ENCODE measurements around the gene MROH2B. TPM values are rescaled to one million over a fixed set of nuclear protein-coding genes. Genes with fewer than 3 reads are reported as not detected.

The MROH2B gene
- total and polyA plus RNA-seq, 2 of the 13 experiments (the other 11 are each of a cell fraction or from before 2014, with no cell fraction given): not detected

DNA sequence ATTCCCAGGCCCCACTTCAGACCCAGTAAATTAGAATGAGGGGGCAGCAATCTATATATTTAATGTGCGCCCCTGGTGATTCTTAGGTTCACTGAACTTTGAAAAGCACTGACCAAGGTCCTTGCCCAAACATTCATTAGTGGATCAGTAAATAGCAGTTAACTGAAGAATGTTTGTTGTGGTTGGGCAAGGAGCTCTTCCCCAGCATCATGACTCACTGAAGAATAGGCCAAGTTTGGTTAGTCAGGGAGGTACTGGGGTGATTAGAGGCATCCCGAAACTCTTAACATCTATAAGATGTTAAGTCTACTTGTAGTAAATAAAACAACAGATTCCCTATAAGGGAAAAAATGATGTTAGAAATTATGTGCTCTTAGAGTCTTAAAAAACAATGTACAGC, 833 bp upstream of the MROH2B start:
- Histone ChIP-seq H3K9ac (ENCODE audit: insufficient read depth, low read depth, low read length) (no peak overlapping the region), H4K20me1 (ENCODE audit: insufficient read depth, low read length) (no peaks in the 10 kb centered on the region), H3K9me3 (ENCODE audit: low read length) (no peaks in the 10 kb centered on the region), H3K36me3 (replicated peaks in 1 of 2; ENCODE audit: control insufficient read depth in 1 of 2, insufficient read depth in 2 of 2, low read length in 2 of 2) (no peaks in the 10 kb centered on the region), H2AFZ (ENCODE audit: low read length) (no peak overlapping the region), H3K79me2 (ENCODE audit: insufficient read depth, low read length) (no peaks in the 10 kb centered on the region), H3K4me3 (replicated peaks in 1 of 3; ENCODE audit: insufficient read depth in 1 of 3, low read depth in 2 of 3, low read length in 3 of 3) (no peak overlapping the region), H3K4me1 (ENCODE audit: insufficient read depth, low read length) (no peaks in the 10 kb centered on the region), H3K27me3 (ENCODE audit: control insufficient read depth in 1 of 2, insufficient read depth in 2 of 2, low read length in 2 of 2) (no peaks in the 10 kb centered on the region), H3K4me2 (ENCODE audit: low read depth, low read length) (no peak overlapping the region), H3K27ac (ENCODE audit: extremely low read length, insufficient read depth, low read length) (no peak overlapping the region)
- ChIA-PET POLR2A (no interaction called here), CTCF (ENCODE audit: low intra/inter-chr PET ratio, low total read pairs) (no interaction called here)
- no peak for FAIRE-seq
- no peak for DNase-seq (ENCODE audit: low spot score)
- WGBS (ENCODE audit: low lambda C conversion rate): 0% methylated on average over 2 of the region's 2 CpGs
- intact Hi-C loops (cut with micrococcal nuclease; ENCODE audit: unreplicated experiment) (no loop called here), in situ Hi-C loops (cut with HindIII; ENCODE audit: extremely low pct_ligation_motif_present, low pct_unique_long_range_greater_than_20kb) (no loop called here)
- ATAC-seq: no peak
- BruUV-seq (replicated peaks): no TSS peak
- TF ChIP-seq, protein P1, sequence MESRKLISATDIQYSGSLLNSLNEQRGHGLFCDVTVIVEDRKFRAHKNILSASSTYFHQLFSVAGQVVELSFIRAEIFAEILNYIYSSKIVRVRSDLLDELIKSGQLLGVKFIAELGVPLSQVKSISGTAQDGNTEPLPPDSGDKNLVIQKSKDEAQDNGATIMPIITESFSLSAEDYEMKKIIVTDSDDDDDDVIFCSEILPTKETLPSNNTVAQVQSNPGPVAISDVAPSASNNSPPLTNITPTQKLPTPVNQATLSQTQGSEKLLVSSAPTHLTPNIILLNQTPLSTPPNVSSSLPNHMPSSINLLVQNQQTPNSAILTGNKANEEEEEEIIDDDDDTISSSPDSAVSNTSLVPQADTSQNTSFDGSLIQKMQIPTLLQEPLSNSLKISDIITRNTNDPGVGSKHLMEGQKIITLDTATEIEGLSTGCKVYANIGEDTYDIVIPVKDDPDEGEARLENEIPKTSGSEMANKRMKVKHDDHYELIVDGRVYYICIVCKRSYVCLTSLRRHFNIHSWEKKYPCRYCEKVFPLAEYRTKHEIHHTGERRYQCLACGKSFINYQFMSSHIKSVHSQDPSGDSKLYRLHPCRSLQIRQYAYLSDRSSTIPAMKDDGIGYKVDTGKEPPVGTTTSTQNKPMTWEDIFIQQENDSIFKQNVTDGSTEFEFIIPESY (CRISPR knock-in tag; IDR thresholded peaks at IDR 0.05): no peak
- TF ChIP-seq HMG20A (CRISPR knock-in tag; IDR thresholded peaks at IDR 0.05; ENCODE audit: borderline replicate concordance) (no peak), ZZZ3 (CRISPR knock-in tag; IDR thresholded peaks at IDR 0.05; ENCODE audit: borderline replicate concordance) (no peak)

DNA sequence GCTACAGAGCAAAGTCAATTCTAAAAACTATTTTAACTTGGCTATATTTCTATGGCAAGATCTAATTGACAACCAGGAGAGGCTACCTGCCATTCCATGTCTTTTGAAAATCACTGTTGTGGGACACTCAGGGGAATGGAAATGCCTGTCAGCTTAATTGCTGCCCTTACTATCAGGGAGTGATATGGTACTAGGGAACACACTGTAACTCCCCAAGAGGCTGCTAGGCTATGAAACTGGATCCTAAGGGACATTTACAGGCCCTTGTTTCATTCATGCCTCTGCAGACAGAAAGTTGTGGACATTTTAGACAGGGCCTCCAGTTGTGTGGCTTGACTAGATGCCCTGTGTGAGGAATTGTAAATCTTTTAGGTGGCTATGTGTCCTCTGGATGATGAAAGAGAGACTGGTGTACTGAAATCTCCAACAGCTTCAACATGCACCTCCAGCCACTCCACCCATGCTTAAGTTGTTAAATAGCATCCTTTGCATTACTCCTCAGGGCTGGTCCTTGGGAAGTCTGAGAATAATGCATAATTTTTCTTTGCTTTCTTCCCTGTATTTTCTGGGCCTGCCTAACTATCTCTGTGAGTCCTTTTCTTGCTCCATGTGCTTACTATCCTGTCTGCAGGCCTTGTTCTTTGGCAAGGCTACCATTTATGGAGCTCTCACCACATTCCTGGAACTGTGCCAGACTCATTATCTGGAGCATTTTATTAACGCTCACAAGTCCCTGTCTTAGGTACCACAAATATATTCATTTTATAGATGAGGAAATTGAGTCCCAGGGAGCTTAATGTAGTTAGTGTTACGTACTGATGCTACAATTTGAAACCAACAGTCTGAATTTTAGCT, 3.2 kb downstream of the MROH2B start:
- Histone ChIP-seq H3K9me3 (ENCODE audit: low read length) (no peaks in the 10 kb centered on the region), H3K79me2 (ENCODE audit: insufficient read depth, low read length) (no peaks in the 10 kb centered on the region), H3K4me1 (ENCODE audit: insufficient read depth, low read length) (no peaks in the 10 kb centered on the region), H3K4me3 (replicated peaks in 1 of 3; ENCODE audit: insufficient read depth in 1 of 3, low read depth in 2 of 3, low read length in 3 of 3) (no peak overlapping the region), H3K9ac (ENCODE audit: insufficient read depth, low read depth, low read length) (no peak overlapping the region), H3K27me3 (ENCODE audit: control insufficient read depth in 1 of 2, insufficient read depth in 2 of 2, low read length in 2 of 2) (no peaks in the 10 kb centered on the region), H3K4me2 (ENCODE audit: low read depth, low read length) (no peak overlapping the region), H3K36me3 (replicated peaks in 1 of 2; ENCODE audit: control insufficient read depth in 1 of 2, insufficient read depth in 2 of 2, low read length in 2 of 2) (no peaks in the 10 kb centered on the region), H2AFZ (ENCODE audit: low read length) (no peak overlapping the region), H4K20me1 (ENCODE audit: insufficient read depth, low read length) (no peaks in the 10 kb centered on the region), H3K27ac (ENCODE audit: extremely low read length, insufficient read depth, low read length) (no peak overlapping the region)
- ChIA-PET CTCF (ENCODE audit: low intra/inter-chr PET ratio, low total read pairs) (no interaction called here), POLR2A (no interaction called here)
- DNase-seq (ENCODE audit: low spot score) (no peak), FAIRE-seq (no peak), ATAC-seq (no peak)
- 13% methylated on average over 2 of the region's 2 CpGs for WGBS (ENCODE audit: low lambda C conversion rate)
- no TSS peak for BruUV-seq (replicated peaks)
- intact Hi-C loops (cut with micrococcal nuclease; ENCODE audit: unreplicated experiment): no loop called here
- in situ Hi-C loops (cut with HindIII; ENCODE audit: extremely low pct_ligation_motif_present, low pct_unique_long_range_greater_than_20kb): no loop called here
- TF ChIP-seq MIER2 (CRISPR knock-in tag; IDR thresholded peaks at IDR 0.05) (no peak), SKI (IDR thresholded peaks at IDR 0.05; ENCODE audit: partially characterized antibody) (no peak), MAZ (IDR thresholded peaks at IDR 0.05; ENCODE audit: borderline replicate concordance, low read depth, low read length) (no peak), MAZ (CRISPR knock-in tag; IDR thresholded peaks at IDR 0.05; ENCODE audit: low read depth) (no peak)

Data from HepG2 (cell line).